ENCODE data around the gene COQ2. TPM values are rescaled to one million over a fixed set of nuclear protein-coding genes. Genes with fewer than 3 reads are reported as not detected.
"Not testable (repeated sequence)": the region's sequence is repeated elsewhere in the genome, so short reads cannot be mapped to it uniquely, and the experiment has no call there.

COQ2 gene
- total RNA-seq, 2 experiments from 2014 or later = 20.3 to 20.7 TPM

DNA sequence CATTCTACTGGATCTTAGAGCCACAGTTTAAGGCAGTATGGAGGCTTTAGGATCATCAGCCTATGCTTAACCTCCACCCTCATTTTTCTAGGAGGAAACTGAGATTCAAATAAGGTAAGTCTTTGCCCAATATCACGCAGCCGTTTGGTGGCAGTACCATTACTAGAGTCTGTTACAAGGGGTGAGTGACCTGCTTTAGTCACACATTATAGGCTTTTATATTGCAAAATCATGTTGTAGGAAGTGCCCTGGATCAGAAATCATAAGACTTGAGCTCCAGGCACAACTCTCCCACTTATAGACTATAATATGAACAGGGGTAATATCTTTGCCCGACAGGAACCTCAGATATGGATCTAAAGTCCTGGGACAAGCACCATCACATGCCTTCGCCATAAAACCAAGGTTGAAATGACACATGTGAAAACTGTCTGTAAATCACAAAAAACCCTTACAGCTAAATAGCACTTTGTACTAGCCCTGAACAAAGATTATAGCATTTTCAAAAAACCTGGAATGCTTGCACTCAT lies 30.8 kb upstream of the COQ2 start:
- no peak overlapping the region for H3K4me3 Mint-ChIP-seq
- no peak overlapping the region for H3K27ac Mint-ChIP-seq
- no peak for DNase-seq
- CTCF ChIA-PET = no interaction called here
- peaks cover 10% of the 10 kb centered on the region for H3K4me1 Mint-ChIP-seq
- no peaks in the 10 kb centered on the region for H3K9me3 Mint-ChIP-seq
- peaks cover 59% of the 10 kb centered on the region for H3K36me3 Mint-ChIP-seq (ENCODE audit: low read depth)
- H3K27me3 Mint-ChIP-seq = no peaks in the 10 kb centered on the region
- POLR2A ChIA-PET = interaction anchor here (0.6 to 1.0 kb wide), 2 partner anchors 8 to 140 kb away, joined by 3 read pairs; partner anchors contain the start of genes HELQ and MRPS18C

DNA sequence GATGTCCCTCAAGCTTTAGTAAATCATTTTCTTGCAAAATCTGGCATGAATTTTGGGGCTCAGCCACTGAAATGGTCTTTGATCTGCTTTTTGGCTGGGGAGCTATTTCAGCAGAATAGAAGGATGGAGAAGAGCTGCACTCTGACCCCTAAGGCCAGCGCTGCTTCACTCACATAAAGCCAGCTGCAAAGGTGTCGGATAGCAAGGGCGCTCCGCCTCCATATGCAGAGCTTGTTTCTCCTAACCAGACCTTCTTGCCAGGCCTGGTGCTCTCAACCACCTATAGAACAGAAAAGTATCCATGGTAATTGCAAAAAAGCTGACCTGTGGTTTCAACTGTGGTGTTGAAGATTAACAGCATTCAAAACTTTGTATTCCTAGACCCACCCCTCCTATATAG lies 24.1 kb upstream of the COQ2 start:
- no peak overlapping the region for H3K4me3 Mint-ChIP-seq

DNA sequence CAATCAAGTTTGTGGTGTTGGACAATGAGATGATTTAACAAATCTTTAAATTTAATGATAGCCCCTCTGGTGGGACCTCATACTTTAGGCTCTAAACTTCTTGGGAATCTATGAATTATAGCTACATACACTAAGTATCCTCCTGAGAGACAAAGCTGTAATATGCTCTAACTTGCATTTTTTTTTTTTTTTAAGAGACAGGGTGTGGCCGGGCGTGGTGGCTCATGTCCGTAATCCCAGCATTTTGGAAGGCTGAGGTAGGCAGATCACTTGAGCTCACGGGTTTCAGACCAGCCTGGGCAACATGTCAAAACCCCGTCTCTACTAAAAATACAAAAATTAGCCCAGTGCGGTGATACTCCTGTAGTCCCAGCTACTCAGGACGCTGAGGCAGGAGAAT lies 23.3 kb upstream of the COQ2 start:
- no peak overlapping the region for H3K27ac Mint-ChIP-seq

More for the DNA sequence above, 24.1 kb upstream of the COQ2 start:
- CTCF ChIA-PET = interaction anchor here (1.2 to 1.5 kb wide), 2 partner anchors 9 to 28 kb away, joined by 3 to 4 read pairs; no protein-coding TSS in a partner anchor
- H3K36me3 Mint-ChIP-seq (ENCODE audit: low read depth) = peaks cover 55% of the 10 kb centered on the region
- no peaks in the 10 kb centered on the region for H3K4me1 Mint-ChIP-seq
- POLR2A ChIA-PET = interaction anchor here (1.5 kb wide), 1 partner anchor 25 kb away, joined by 3 read pairs; no protein-coding TSS in a partner anchor
- no peaks in the 10 kb centered on the region for H3K9me3 Mint-ChIP-seq
- DNase-seq = no peak
- no peak overlapping the region for H3K27ac Mint-ChIP-seq
- H3K27me3 Mint-ChIP-seq = no peaks in the 10 kb centered on the region

DNA sequence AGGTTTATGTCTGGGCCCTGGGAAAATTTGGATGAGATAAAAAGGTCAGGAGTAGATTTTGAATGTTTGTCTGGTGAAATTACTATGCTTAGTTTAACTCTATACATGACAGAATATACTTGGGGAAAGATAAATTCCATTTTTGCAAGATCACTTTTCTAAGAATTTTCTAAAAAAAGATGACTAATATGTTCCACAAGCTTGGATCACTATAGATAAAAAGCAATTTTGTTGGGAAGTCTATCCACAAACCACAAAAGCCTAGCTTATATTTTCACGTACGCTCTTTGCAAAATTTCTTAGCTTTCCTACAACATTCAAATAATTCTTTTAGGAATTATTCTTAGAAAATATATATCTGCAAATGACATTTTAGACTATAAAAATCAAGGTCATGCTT lies 20.6 kb upstream of the COQ2 start:
- Mint-ChIP-seq H3K9me3 (no peaks in the 10 kb centered on the region), H3K36me3 (ENCODE audit: low read depth) (peaks cover 47% of the 10 kb centered on the region), H3K27ac (no peak overlapping the region), H3K4me3 (no peak overlapping the region), H3K4me1 (no peaks in the 10 kb centered on the region), H3K27me3 (no peaks in the 10 kb centered on the region)
- ChIA-PET POLR2A (interaction anchor here (1.4 kb wide), 1 partner anchor 10 kb away, joined by 5 read pairs; no protein-coding TSS in a partner anchor), CTCF (interaction anchor here (0.9 kb wide), 1 partner anchor 25 kb away, joined by 3 read pairs; no protein-coding TSS in a partner anchor)
- DNase-seq = no peak

More for the DNA sequence above, 23.3 kb upstream of the COQ2 start:
- Mint-ChIP-seq H3K4me1 (no peaks in the 10 kb centered on the region), H3K9me3 (no peaks in the 10 kb centered on the region), H3K4me3 (no peak overlapping the region), H3K36me3 (ENCODE audit: low read depth) (peaks cover 53% of the 10 kb centered on the region), H3K27me3 (no peaks in the 10 kb centered on the region)
- ChIA-PET CTCF (no interaction called here), POLR2A (no interaction called here)
- no peak for DNase-seq

DNA sequence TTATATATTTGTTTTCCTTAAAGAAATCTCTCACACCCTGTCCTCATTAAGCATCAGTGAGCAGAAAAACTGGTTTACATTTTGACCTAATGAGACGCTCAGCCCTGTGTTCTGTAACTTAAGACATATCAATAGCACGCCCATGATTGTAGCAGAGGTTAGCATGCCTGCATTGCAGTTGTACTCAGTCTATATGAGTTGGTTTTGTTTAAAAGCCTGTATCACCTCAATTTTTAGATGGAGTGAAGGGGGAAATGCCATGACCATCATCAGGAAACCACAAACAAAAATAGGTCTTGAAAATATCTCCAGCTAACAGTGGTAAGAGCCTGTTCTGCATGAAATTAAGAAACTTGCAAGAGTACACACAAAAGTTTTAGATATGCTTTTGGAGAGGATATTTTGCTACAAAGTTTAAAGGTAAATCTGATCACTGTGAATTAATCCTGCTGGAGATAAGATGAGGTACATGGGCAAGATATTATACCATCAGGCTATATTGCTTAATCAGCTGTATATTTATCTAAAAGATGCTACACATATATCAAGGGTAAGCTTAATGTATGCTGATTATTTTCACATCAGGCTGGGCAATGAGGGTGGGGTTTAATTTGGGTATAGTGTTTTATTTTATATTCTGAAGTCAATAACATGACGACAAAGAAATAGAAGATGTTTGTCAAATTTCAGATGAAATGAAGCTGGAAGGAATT lies 13.1 kb upstream of the COQ2 start:
- POLR2A ChIA-PET = interaction anchor here (0.7 to 2.0 kb wide), 4 partner anchors 14 to 175 kb away, joined by 3 to 15 read pairs (median 4); partner anchors contain the start of genes COQ2, HELQ and HPSE
- DNase-seq = no peak

DNA sequence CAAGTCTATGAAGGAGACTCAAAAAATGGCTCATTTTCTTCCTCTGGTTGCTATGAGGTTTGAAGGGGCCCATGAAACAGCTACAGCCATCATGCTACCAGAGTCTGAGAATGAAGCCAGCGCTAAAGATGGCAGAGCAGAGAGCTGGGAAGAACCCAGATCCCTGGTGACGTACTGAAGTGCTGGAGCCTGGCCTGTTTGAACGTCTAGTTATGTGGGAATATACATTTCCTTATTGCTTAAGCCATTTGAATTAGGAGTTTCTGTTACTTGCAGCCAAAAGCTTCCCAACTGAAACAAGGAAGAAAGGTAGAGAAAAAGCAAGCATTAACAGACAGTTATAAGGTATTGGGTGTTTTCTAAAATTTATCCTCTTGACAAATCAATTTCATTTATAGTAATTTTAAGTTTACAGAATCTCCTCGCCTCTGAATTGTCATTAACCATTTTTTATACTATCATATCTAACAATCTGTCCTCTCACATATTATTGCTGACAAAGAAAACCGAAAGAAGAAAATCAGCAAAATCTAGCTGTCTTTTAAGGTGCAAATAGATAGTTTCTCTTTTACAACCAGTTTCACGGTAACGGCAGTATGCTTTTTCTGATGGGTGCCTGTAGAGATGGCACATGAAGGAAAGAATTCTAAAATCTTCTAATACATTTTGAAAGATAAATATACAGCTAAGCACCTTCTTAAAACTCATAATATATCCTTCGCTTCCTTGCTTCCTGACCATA lies 8.9 kb upstream of the COQ2 start:
- peak overlapping the region; percentile 67 for H3K27ac Mint-ChIP-seq
- peaks cover 52% of the 10 kb centered on the region for H3K36me3 Mint-ChIP-seq (ENCODE audit: low read depth)
- peak overlapping the region; percentile 17 for H3K4me3 Mint-ChIP-seq
- DNase-seq = no peak
- CTCF ChIA-PET = interaction anchor here (0.5 to 4.0 kb wide), 4 partner anchors 10 to 404 kb away, joined by 3 to 31 read pairs (median 4); partner anchors contain the start of gene COQ2
- H3K27me3 Mint-ChIP-seq = no peaks in the 10 kb centered on the region
- POLR2A ChIA-PET = interaction anchor here (1.2 to 4.5 kb wide), 5 partner anchors 8 to 282 kb away, joined by 3 to 37 read pairs (median 4); partner anchors contain the start of genes COQ2, HELQ and MRPS18C
- peaks cover 25% of the 10 kb centered on the region for H3K4me1 Mint-ChIP-seq
- H3K9me3 Mint-ChIP-seq = peaks cover 5% of the 10 kb centered on the region

More for the DNA sequence above, 13.1 kb upstream of the COQ2 start:
- Mint-ChIP-seq H3K4me1 (peaks cover 26% of the 10 kb centered on the region), H3K4me3 (no peak overlapping the region), H3K27me3 (no peaks in the 10 kb centered on the region), H3K36me3 (ENCODE audit: low read depth) (peaks cover 35% of the 10 kb centered on the region), H3K9me3 (no peaks in the 10 kb centered on the region), H3K27ac (peak overlapping the region; percentile 75)
- CTCF ChIA-PET = interaction anchor here (0.8 to 3.8 kb wide), 3 partner anchors 14 to 223 kb away, joined by 3 to 28 read pairs (median 3); partner anchors contain the start of gene COQ2

DNA sequence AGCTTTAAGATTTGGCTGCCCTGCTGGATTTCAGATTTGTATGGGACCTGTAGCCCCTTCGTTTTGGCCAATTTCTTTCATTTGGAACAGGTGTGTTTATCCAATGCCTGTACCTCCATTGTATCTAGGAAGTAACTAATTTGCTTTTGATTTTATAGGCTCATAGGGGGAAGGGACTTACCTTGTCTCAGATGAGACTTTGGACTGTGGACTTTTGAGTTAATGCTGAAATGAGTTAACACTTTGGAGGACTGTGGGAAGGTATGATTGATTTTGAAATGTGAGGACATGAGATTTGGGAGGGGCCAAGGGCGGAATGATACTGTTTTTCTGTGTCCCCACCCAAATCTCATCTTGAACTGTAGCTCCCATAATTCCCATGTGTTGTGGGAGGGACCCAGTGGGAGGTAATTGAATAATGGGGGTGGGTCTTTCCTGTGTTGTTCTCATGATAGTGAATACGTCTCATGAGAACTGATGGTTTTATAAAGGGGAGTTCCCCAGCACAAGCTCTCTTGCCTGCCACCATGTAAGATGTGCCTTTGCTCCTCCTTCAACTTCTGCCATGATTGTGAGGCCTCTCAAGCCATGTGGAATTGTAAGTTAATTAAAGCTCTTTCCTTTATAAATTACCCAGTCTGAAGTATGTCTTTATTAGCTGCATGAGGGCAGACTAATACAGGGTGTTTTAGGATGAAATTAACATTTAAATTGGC lies 5.6 kb upstream of the COQ2 start:
- DNase-seq, H3K27ac Mint-ChIP-seq, POLR2A ChIA-PET, H3K4me3 Mint-ChIP-seq, H3K27me3 Mint-ChIP-seq, H3K9me3 Mint-ChIP-seq: not testable (repeated sequence)
- CTCF ChIA-PET = interaction anchor here (1.4 kb wide), 1 partner anchor 9 kb away, joined by 3 read pairs; no protein-coding TSS in a partner anchor
- peaks cover 41% of the 10 kb centered on the region for H3K36me3 Mint-ChIP-seq (ENCODE audit: low read depth)
- H3K4me1 Mint-ChIP-seq = peaks cover 19% of the 10 kb centered on the region

DNA sequence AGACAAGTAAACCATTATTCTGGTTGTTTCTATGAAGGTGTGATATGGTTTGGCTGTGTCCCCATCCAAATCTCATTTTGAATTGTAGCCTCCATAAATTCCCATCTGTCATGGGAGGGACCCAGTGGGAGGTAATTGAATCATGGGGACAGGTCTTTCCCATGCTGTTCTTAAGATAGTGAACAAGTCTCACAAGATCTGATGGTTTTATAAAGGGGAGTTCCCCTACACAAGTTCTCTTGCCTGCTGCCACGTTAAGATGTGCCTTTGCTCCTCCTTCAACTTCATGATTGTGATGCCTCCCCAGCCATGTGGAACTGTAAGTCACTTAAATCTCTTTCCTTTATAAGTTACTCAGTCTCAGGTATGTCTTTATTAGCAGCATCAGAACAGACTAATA lies 3.8 kb upstream of the COQ2 start:
- DNase-seq, H3K9me3 Mint-ChIP-seq, POLR2A ChIA-PET, CTCF ChIA-PET, H3K27me3 Mint-ChIP-seq, H3K27ac Mint-ChIP-seq, H3K4me3 Mint-ChIP-seq: not testable (repeated sequence)
- Mint-ChIP-seq H3K4me1 (peaks cover 24% of the 10 kb centered on the region), H3K36me3 (ENCODE audit: low read depth) (peaks cover 26% of the 10 kb centered on the region)

DNA sequence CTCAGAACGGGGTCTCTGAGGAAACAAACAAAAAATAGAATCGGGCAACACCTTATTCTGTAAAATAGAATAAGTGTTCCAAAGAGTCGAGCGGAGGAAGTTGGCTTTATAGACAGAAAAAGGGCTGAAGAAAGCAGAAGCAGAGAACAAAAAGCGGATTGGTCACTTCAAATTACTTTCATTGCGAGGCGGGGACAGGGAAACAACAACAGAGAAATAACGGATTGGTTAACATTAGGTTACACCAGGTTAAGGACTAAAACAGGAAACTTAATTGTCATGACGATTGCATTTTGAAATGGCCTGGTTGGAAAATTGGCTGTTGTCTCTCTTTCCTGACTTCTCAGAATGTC lies 433 bp upstream of the COQ2 start:
- peaks cover 45% of the 10 kb centered on the region for H3K4me1 Mint-ChIP-seq
- peaks cover 4% of the 10 kb centered on the region for H3K9me3 Mint-ChIP-seq
- ChIA-PET POLR2A (interaction anchor here (0.7 to 3.1 kb wide), 29 partner anchors 9 to 856 kb away, joined by 3 to 37 read pairs (median 5); partner anchors contain the start of genes COPS4, HELQ, HPSE and LIN54), CTCF (interaction anchor here (0.6 to 6.4 kb wide), 30 partner anchors 9 to 856 kb away, joined by 3 to 60 read pairs (median 5); partner anchors contain the start of genes COPS4, HELQ and MRPS18C)
- DNase-seq = peak; percentile 46
- peaks cover 10% of the 10 kb centered on the region for H3K36me3 Mint-ChIP-seq (ENCODE audit: low read depth)
- H3K27me3 Mint-ChIP-seq = no peaks in the 10 kb centered on the region
- H3K27ac Mint-ChIP-seq = peak overlapping the region; percentile 97
- peak overlapping the region; percentile 87 for H3K4me3 Mint-ChIP-seq

DNA sequence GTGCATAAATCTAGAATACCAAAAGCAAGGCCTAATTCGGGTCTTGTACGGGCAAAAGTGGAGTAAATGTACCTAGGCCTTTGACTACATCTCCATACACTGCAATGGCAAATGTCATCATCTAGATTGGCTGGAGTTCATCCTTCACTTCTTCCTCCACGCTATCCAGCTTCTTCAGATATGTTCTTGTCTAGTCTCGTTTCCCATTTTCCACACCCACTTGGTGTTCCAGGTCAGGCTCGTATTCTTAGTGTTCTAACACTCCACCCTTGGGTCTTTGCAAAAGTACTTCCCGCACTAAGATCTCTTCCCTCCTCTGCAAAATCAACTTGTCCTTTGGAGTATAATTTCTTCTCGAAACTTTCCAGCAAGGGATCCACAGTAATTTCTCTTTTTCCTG lies 1.4 kb downstream of the COQ2 start:
- CTCF ChIA-PET = interaction anchor here (1.0 to 6.4 kb wide), 20 partner anchors 8 to 248 kb away, joined by 3 to 60 read pairs (median 5); partner anchors contain the start of genes COPS4, HELQ and MRPS18C
- POLR2A ChIA-PET = interaction anchor here (1.1 to 3.1 kb wide), 17 partner anchors 11 to 854 kb away, joined by 3 to 37 read pairs (median 8); partner anchors contain the start of genes COPS4, HELQ, LIN54 and MRPS18C
- Mint-ChIP-seq H3K27ac (no peak overlapping the region), H3K4me3 (peak overlapping the region; percentile 78), H3K27me3 (no peaks in the 10 kb centered on the region), H3K36me3 (ENCODE audit: low read depth) (peaks cover 12% of the 10 kb centered on the region), H3K4me1 (peaks cover 47% of the 10 kb centered on the region), H3K9me3 (no peaks in the 10 kb centered on the region)
- DNase-seq = no peak

DNA sequence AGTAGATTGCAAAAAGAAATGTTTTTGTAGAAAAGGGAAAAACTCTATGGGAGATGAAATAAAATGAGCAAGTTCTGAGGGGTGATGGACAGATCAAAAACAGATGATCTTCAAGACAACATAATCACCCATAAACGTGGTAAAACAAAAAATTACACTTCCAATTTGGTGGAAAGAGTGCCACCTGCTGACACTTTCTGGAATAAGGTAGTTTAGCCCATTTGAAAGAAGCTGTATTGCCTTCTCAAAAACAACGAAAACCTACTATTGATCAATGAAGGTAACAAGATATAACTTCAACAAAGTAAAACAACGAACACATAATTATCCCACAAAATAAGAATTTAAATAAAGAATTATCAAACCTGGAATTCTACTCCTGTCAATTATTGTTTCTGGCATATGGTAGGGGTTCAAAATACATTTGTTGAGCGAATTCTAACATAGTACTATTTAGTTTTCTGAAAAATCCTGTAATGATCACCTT lies 2.5 kb downstream of the COQ2 start:
- peak; percentile 60 for DNase-seq
- no peak overlapping the region for H3K27ac Mint-ChIP-seq
- POLR2A ChIA-PET = interaction anchor here (0.7 to 3.1 kb wide), 6 partner anchors 64 to 382 kb away, joined by 3 to 12 read pairs (median 4); partner anchors contain the start of genes COPS4, HELQ, MRPS18C and THAP9

More for the DNA sequence above, 2.5 kb downstream of the COQ2 start:
- H3K36me3 Mint-ChIP-seq (ENCODE audit: low read depth) = peaks cover 17% of the 10 kb centered on the region
- H3K27me3 Mint-ChIP-seq = no peaks in the 10 kb centered on the region
- H3K4me3 Mint-ChIP-seq = no peak overlapping the region
- CTCF ChIA-PET = interaction anchor here (0.6 to 6.4 kb wide), 25 partner anchors 10 to 851 kb away, joined by 3 to 60 read pairs (median 4); partner anchors contain the start of genes COPS4, HELQ and MRPS18C
- no peaks in the 10 kb centered on the region for H3K9me3 Mint-ChIP-seq
- H3K4me1 Mint-ChIP-seq = peaks cover 51% of the 10 kb centered on the region
